Activated naive CD8-positive, alpha-beta T cell (primary cell): Measurements from ENCODE around the gene ING5.

ENCODE experiments used
- H3K27ac Mint-ChIP-seq: one replicate; pipeline ENCODE4 v1.8.0; 2021; ENCODE audit warnings: mixed read lengths
- H3K27me3 Mint-ChIP-seq: one replicate; pipeline ENCODE4 v1.8.0; 2021; ENCODE audit warnings: mixed read lengths
- H3K36me3 Mint-ChIP-seq: one replicate; pipeline ENCODE4 v1.8.0; 2021; ENCODE audit warnings: mixed read lengths
- H3K4me1 Mint-ChIP-seq: one replicate; pipeline ENCODE4 v1.8.0; 2021; ENCODE audit warnings: low read depth, mixed read lengths
- H3K4me3 Mint-ChIP-seq: one replicate; pipeline ENCODE4 v1.8.0; 2021; ENCODE audit warnings: mild to moderate bottlenecking, mixed read lengths
- H3K9me3 Mint-ChIP-seq: one replicate; pipeline ENCODE4 v1.8.0; 2021; ENCODE audit warnings: low read depth, mixed read lengths

The ING5 gene

GRCh38 chr2:241775223-241776177 is 73.7 kb downstream of the ING5 start:
- H3K4me3 Mint-ChIP-seq = no peak overlapping the region
- H3K36me3 Mint-ChIP-seq = no peaks in the 10 kb centered on the region
- no peaks in the 10 kb centered on the region for H3K27me3 Mint-ChIP-seq
- H3K27ac Mint-ChIP-seq = no peak overlapping the region
- H3K4me1 Mint-ChIP-seq = peaks cover 11% of the 10 kb centered on the region
- H3K9me3 Mint-ChIP-seq = no peaks in the 10 kb centered on the region

GRCh38 chr2:241776336-241777169 is 74.7 kb downstream of the ING5 start, which contains the start of gene GAL3ST2:
GAL3ST2 (plus strand) TSS chr2:241776822; CDS start chr2:241776956, 134 bp downstream.
- no peak within 1 kb of the TSS for H3K4me3 Mint-ChIP-seq
- H3K36me3 Mint-ChIP-seq = no peaks in the 10 kb centered on the region
- H3K9me3 Mint-ChIP-seq = peaks cover 6% of the 10 kb centered on the region
- peaks cover 11% of the 10 kb centered on the region for H3K4me1 Mint-ChIP-seq
- no peak within 1 kb of the TSS for H3K27ac Mint-ChIP-seq
- no peaks in the 10 kb centered on the region for H3K27me3 Mint-ChIP-seq

- Mint-ChIP-seq H3K36me3 (no peaks in the 10 kb centered on the region), H3K4me1 (peaks cover 6% of the 10 kb centered on the region), H3K27me3 (no peaks in the 10 kb centered on the region), H3K4me3 (no peak overlapping the region), H3K9me3 (peaks cover 6% of the 10 kb centered on the region), H3K27ac (no peak overlapping the region)
Measured at GRCh38 chr2:241777170-241777685, 75.4 kb downstream of the ING5 start.

- Mint-ChIP-seq H3K4me3 (no peak overlapping the region), H3K27ac (no peak overlapping the region), H3K36me3 (no peaks in the 10 kb centered on the region), H3K9me3 (peaks cover 6% of the 10 kb centered on the region), H3K27me3 (no peaks in the 10 kb centered on the region), H3K4me1 (peaks cover 1% of the 10 kb centered on the region)
Measured at GRCh38 chr2:241777686-241778627, 76.1 kb downstream of the ING5 start.
